ENCODE data around the gene LSM10.

Gene LSM10

GRCh38 chr1:36397378-36398230, at the start of gene LSM10:
LSM10 (minus strand) TSS chr1:36397908; CDS start chr1:36394129, 3,779 bp downstream.
- in situ Hi-C loops (cut with MboI; ENCODE audit: low sequenced_read_pairs): no loop called here

GRCh38 chr1:36447450-36447849, 49.7 kb upstream of the LSM10 start:
- in situ Hi-C loops (cut with MboI; ENCODE audit: low sequenced_read_pairs): no loop called here

GRCh38 chr1:36446746-36447145, 49.0 kb upstream of the LSM10 start:
- in situ Hi-C loops (cut with MboI; ENCODE audit: low sequenced_read_pairs): no loop called here

- in situ Hi-C loops (cut with MboI; ENCODE audit: low sequenced_read_pairs): no loop called here
Measured at GRCh38 chr1:36446271-36446670, 48.6 kb upstream of the LSM10 start.

GRCh38 chr1:36443297-36443696, 45.6 kb upstream of the LSM10 start:
- in situ Hi-C loops (cut with MboI; ENCODE audit: low sequenced_read_pairs): no loop called here

GRCh38 chr1:36442337-36442736, 44.6 kb upstream of the LSM10 start:
- in situ Hi-C loops (cut with MboI; ENCODE audit: low sequenced_read_pairs): no loop called here

GRCh38 chr1:36440646-36441045, 42.9 kb upstream of the LSM10 start:
- in situ Hi-C loops (cut with MboI; ENCODE audit: low sequenced_read_pairs): no loop called here

- in situ Hi-C loops (cut with MboI; ENCODE audit: low sequenced_read_pairs): no loop called here
Measured at GRCh38 chr1:36440044-36440443, 42.3 kb upstream of the LSM10 start.

- in situ Hi-C loops (cut with MboI; ENCODE audit: low sequenced_read_pairs): no loop called here
Measured at GRCh38 chr1:36438715-36439114, 41.0 kb upstream of the LSM10 start.

GRCh38 chr1:36436821-36437220, 39.1 kb upstream of the LSM10 start:
- in situ Hi-C loops (cut with MboI; ENCODE audit: low sequenced_read_pairs): no loop called here

- in situ Hi-C loops (cut with MboI; ENCODE audit: low sequenced_read_pairs): no loop called here
Measured at GRCh38 chr1:36433102-36433501, 35.4 kb upstream of the LSM10 start.

GRCh38 chr1:36432616-36433015, 34.9 kb upstream of the LSM10 start:
- in situ Hi-C loops (cut with MboI; ENCODE audit: low sequenced_read_pairs): no loop called here

- in situ Hi-C loops (cut with MboI; ENCODE audit: low sequenced_read_pairs): no loop called here
Measured at GRCh38 chr1:36425791-36426190, 28.1 kb upstream of the LSM10 start.

- in situ Hi-C loops (cut with MboI; ENCODE audit: low sequenced_read_pairs): loop anchor here (25.0 kb wide), 1 partner anchor 309 kb away; no protein-coding TSS in a partner anchor
Measured at GRCh38 chr1:36421649-36422048, 23.9 kb upstream of the LSM10 start.

GRCh38 chr1:36420836-36421317, 23.2 kb upstream of the LSM10 start:
- in situ Hi-C loops (cut with MboI; ENCODE audit: low sequenced_read_pairs): loop anchor here (25.0 kb wide), 1 partner anchor 309 kb away; no protein-coding TSS in a partner anchor

- in situ Hi-C loops (cut with MboI; ENCODE audit: low sequenced_read_pairs): loop anchor here (25.0 kb wide), 1 partner anchor 308 kb away; no protein-coding TSS in a partner anchor
Measured at GRCh38 chr1:36420409-36420808, 22.7 kb upstream of the LSM10 start.

GRCh38 chr1:36419569-36419968, 21.9 kb upstream of the LSM10 start:
- in situ Hi-C loops (cut with MboI; ENCODE audit: low sequenced_read_pairs): loop anchor here (25.0 kb wide), 1 partner anchor 307 kb away; no protein-coding TSS in a partner anchor

- in situ Hi-C loops (cut with MboI; ENCODE audit: low sequenced_read_pairs): loop anchor here (25.0 kb wide), 1 partner anchor 307 kb away; no protein-coding TSS in a partner anchor
Measured at GRCh38 chr1:36419140-36419539, 21.4 kb upstream of the LSM10 start.

GRCh38 chr1:36417931-36418330, 20.2 kb upstream of the LSM10 start:
- in situ Hi-C loops (cut with MboI; ENCODE audit: low sequenced_read_pairs): loop anchor here (25.0 kb wide), 1 partner anchor 306 kb away; no protein-coding TSS in a partner anchor

GRCh38 chr1:36415661-36416326, 18.1 kb upstream of the LSM10 start:
- in situ Hi-C loops (cut with MboI; ENCODE audit: low sequenced_read_pairs): loop anchor here (25.0 kb wide), 1 partner anchor 303 kb away; no protein-coding TSS in a partner anchor

- in situ Hi-C loops (cut with MboI; ENCODE audit: low sequenced_read_pairs): loop anchor here (25.0 kb wide), 1 partner anchor 302 kb away; no protein-coding TSS in a partner anchor
Measured at GRCh38 chr1:36414384-36414783, 16.7 kb upstream of the LSM10 start.

Data from HL-60/S4 treated with phorbol 12-myristate 13-acetate at 8.2 ng/mL for 4 days and 3 days (cell line).